SK-N-SH treated with all-trans-retinoic acid at 6 μM for 48 hours (cell line): ENCODE data around the gene ADAMTS17.

ENCODE experiments used
- ATAC-seq: fragments of 200-7000 bp; cut with Tn5 transposase; 3 replicates; pipeline ENCODE4 v1.9.1; 2020; ENCODE audit warnings: mild to moderate bottlenecking, moderate library complexity
- ARNTL ChIP-seq: fragments of 450-650 bp; formaldehyde crosslinking; IDR thresholded peaks from 2 replicates; pipeline ENCODE4 v1.5.0; 2020; ENCODE audit warnings: low read depth, mild to moderate bottlenecking, moderate library complexity, borderline replicate concordance
- BACH2 ChIP-seq: fragments of 250-450 bp; sonication (Bioruptor Pico); IDR thresholded peaks from 2 replicates; pipeline ENCODE4 v1.9.0; 2021; ENCODE audit warnings: mild to moderate bottlenecking, borderline replicate concordance
- CSDC2 ChIP-seq: fragments of 250-450 bp; sonication (Bioruptor Pico); IDR thresholded peaks from 2 replicates; pipeline ENCODE4 v1.5.0; 2020; ENCODE audit warnings: mild to moderate bottlenecking, moderate library complexity
- ESRRG ChIP-seq: fragments of 250-450 bp; sonication (Bioruptor Pico); IDR thresholded peaks from 2 replicates; pipeline ENCODE4 v1.6.1; 2021; ENCODE audit warnings: mild to moderate bottlenecking
- GLIS3 ChIP-seq: fragments of 250-450 bp; sonication (Bioruptor Pico); IDR thresholded peaks from 2 replicates; pipeline ENCODE4 v1.5.0; 2020; ENCODE audit warnings: mild to moderate bottlenecking, moderate library complexity
- ISL1 ChIP-seq: fragments of 250-450 bp; sonication (Bioruptor Pico); IDR thresholded peaks from 2 replicates; pipeline ENCODE4 v2.1.2; 2022; ENCODE audit warnings: mild to moderate bottlenecking, moderate library complexity
- PPARA ChIP-seq: fragments of 250-450 bp; sonication (Bioruptor Pico); IDR thresholded peaks from 2 replicates; pipeline ENCODE4 v1.5.0; 2020; ENCODE audit warnings: mild to moderate bottlenecking, borderline replicate concordance
- RARB ChIP-seq: fragments of 250-450 bp; sonication (Bioruptor Pico); IDR thresholded peaks from 2 replicates; pipeline ENCODE4 v1.8.0; 2021; ENCODE audit warnings: mild to moderate bottlenecking, moderate library complexity
- SNAI2 ChIP-seq: fragments of 250-450 bp; sonication (Bioruptor Pico); IDR thresholded peaks from 2 replicates; pipeline ENCODE4 v1.5.0; 2020; ENCODE audit warnings: mild to moderate bottlenecking, moderate library complexity
- TCF4 ChIP-seq: fragments of 250-450 bp; sonication (Bioruptor Pico); IDR thresholded peaks from 2 replicates; pipeline ENCODE4 v1.8.0; 2021; ENCODE audit warnings: mild to moderate bottlenecking, moderate library complexity, borderline replicate concordance
- TOX ChIP-seq: fragments of 250-450 bp; sonication (Bioruptor Pico); IDR thresholded peaks from 2 replicates; pipeline ENCODE4 v1.8.0; 2021; ENCODE audit warnings: mild to moderate bottlenecking, moderate library complexity, borderline replicate concordance
- ZC3H10 ChIP-seq: fragments of 250-450 bp; sonication (Bioruptor Pico); IDR thresholded peaks from 2 replicates; pipeline ENCODE4 v1.5.1; 2021; ENCODE audit warnings: mild to moderate bottlenecking, moderate library complexity
- ZFP3 ChIP-seq: fragments of 250-450 bp; sonication (Bioruptor Pico); IDR thresholded peaks from 2 replicates; pipeline ENCODE4 v1.5.0; 2020; ENCODE audit warnings: mild to moderate bottlenecking, moderate library complexity
- ZFP30 ChIP-seq: fragments of 450-650 bp; formaldehyde crosslinking; IDR thresholded peaks from 2 replicates; pipeline ENCODE4 v1.5.0; 2022; ENCODE audit warnings: mild to moderate bottlenecking, moderate library complexity
- ZNF565 ChIP-seq: fragments of 450-650 bp; formaldehyde crosslinking; conservative IDR thresholded peaks from 2 replicates; pipeline ENCODE4 v1.5.0; 2020; ENCODE audit warnings: low read depth, mild to moderate bottlenecking, moderate library complexity
- ZNF70 ChIP-seq: fragments of 450-650 bp; formaldehyde crosslinking; IDR thresholded peaks from 2 replicates; pipeline ENCODE4 v1.5.0; 2020; ENCODE audit warnings: mild to moderate bottlenecking, moderate library complexity
- ZNF8 ChIP-seq: fragments of 450-650 bp; formaldehyde crosslinking; IDR thresholded peaks from 2 replicates; pipeline ENCODE4 v1.5.0; 2020; ENCODE audit warnings: mild to moderate bottlenecking, moderate library complexity
- TF ChIP-seq, protein P1 (sequence below): fragments of 250-450 bp; sonication (Bioruptor Pico); IDR thresholded peaks from 2 replicates; pipeline ENCODE4 v1.5.1; 2020; ENCODE audit warnings: low read depth, mild to moderate bottlenecking, moderate library complexity
- TF ChIP-seq, protein P2 (sequence below): fragments of 250-450 bp; sonication (Bioruptor Pico); IDR thresholded peaks from 2 replicates; pipeline ENCODE4 v1.8.0; 2020; ENCODE audit warnings: mild to moderate bottlenecking, moderate library complexity, borderline replicate concordance
- TF ChIP-seq, protein P3 (sequence below): fragments of 250-450 bp; sonication (Bioruptor Pico); IDR thresholded peaks from 2 replicates; pipeline ENCODE4 v1.5.1; 2021; ENCODE audit warnings: mild to moderate bottlenecking, moderate library complexity
- TF ChIP-seq, protein P4 (sequence below): fragments of 250-450 bp; sonication (Bioruptor Pico); IDR thresholded peaks from 2 replicates; pipeline ENCODE4 v1.5.0; 2020; ENCODE audit warnings: mild to moderate bottlenecking, moderate library complexity
- TF ChIP-seq, protein P5 (sequence below): fragments of 250-450 bp; sonication (Bioruptor Pico); IDR thresholded peaks from 2 replicates; pipeline ENCODE4 v1.8.0; 2021; ENCODE audit warnings: low read depth, mild to moderate bottlenecking, moderate library complexity, borderline replicate concordance

Gene ADAMTS17

DNA sequence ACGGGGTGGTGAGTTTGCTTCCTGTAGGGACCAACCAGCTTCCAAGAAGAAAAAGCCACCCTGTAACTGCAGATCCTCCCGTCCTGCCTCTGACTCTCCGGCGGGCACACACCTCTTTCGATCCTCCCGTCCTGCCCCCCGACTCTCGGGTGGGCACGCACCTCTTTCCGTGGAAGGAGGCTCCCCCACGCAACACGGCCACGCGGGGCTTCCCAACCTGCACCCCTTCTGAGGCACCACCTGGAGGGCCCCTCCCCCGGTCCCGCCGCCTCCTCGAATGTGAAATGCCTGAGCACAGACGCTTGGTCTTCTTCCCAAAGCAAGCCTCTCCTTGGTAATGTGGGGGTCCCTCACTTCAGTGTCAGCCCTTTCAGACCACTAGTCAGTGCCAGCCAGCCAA, 7.3 kb downstream of the ADAMTS17 start:
- TF ChIP-seq TOX (CRISPR knock-in tag) (no peak), TCF4 (CRISPR knock-in tag) (no peak), ZNF70 (CRISPR knock-in tag) (no peak), ZFP30 (no peak), RARB (CRISPR knock-in tag) (no peak), ARNTL (CRISPR knock-in tag) (no peak), SNAI2 (no peak)
- TF ChIP-seq, protein P1, sequence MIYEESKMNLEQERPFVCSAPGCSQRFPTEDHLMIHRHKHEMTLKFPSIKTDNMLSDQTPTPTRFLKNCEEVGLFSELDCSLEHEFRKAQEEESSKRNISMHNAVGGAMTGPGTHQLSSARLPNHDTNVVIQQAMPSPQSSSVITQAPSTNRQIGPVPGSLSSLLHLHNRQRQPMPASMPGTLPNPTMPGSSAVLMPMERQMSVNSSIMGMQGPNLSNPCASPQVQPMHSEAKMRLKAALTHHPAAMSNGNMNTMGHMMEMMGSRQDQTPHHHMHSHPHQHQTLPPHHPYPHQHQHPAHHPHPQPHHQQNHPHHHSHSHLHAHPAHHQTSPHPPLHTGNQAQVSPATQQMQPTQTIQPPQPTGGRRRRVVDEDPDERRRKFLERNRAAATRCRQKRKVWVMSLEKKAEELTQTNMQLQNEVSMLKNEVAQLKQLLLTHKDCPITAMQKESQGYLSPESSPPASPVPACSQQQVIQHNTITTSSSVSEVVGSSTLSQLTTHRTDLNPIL (CRISPR knock-in tag), result no peak
- ATAC-seq, result no peak

DNA sequence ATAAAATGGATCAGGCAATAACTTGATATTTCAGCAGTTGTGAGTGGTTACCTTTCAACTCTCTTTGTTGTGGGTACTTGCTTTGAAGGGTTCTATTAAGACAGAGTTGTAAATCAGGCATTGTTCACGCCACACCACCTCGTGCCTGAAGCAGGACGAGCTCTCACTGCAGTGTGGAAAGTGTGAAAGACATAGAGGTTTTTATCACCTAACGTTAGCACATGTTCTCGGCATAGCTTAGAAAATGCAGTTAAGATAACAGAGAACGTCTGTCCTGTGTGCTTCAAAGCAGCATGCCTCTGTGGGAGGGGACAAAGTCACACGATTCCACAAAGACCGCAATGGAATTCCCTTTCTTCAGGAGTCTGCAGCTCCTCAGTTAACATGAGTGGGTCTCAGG, 7.8 kb downstream of the ADAMTS17 start:
- no peak for ATAC-seq
- TF ChIP-seq, protein P2, sequence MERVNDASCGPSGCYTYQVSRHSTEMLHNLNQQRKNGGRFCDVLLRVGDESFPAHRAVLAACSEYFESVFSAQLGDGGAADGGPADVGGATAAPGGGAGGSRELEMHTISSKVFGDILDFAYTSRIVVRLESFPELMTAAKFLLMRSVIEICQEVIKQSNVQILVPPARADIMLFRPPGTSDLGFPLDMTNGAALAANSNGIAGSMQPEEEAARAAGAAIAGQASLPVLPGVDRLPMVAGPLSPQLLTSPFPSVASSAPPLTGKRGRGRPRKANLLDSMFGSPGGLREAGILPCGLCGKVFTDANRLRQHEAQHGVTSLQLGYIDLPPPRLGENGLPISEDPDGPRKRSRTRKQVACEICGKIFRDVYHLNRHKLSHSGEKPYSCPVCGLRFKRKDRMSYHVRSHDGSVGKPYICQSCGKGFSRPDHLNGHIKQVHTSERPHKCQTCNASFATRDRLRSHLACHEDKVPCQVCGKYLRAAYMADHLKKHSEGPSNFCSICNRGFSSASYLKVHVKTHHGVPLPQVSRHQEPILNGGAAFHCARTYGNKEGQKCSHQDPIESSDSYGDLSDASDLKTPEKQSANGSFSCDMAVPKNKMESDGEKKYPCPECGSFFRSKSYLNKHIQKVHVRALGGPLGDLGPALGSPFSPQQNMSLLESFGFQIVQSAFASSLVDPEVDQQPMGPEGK (CRISPR knock-in tag), result no peak
- no peak for TF ChIP-seq BACH2 (CRISPR knock-in tag)
- no peak for TF ChIP-seq SNAI2
- no peak for TF ChIP-seq CSDC2 (CRISPR knock-in tag)
- TF ChIP-seq, protein P3, sequence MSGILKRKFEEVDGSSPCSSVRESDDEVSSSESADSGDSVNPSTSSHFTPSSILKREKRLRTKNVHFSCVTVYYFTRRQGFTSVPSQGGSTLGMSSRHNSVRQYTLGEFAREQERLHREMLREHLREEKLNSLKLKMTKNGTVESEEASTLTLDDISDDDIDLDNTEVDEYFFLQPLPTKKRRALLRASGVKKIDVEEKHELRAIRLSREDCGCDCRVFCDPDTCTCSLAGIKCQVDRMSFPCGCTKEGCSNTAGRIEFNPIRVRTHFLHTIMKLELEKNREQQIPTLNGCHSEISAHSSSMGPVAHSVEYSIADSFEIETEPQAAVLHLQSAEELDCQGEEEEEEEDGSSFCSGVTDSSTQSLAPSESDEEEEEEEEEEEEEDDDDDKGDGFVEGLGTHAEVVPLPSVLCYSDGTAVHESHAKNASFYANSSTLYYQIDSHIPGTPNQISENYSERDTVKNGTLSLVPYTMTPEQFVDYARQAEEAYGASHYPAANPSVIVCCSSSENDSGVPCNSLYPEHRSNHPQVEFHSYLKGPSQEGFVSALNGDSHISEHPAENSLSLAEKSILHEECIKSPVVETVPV, result no peak
- no peak for TF ChIP-seq ZFP30
- TF ChIP-seq, protein P4, sequence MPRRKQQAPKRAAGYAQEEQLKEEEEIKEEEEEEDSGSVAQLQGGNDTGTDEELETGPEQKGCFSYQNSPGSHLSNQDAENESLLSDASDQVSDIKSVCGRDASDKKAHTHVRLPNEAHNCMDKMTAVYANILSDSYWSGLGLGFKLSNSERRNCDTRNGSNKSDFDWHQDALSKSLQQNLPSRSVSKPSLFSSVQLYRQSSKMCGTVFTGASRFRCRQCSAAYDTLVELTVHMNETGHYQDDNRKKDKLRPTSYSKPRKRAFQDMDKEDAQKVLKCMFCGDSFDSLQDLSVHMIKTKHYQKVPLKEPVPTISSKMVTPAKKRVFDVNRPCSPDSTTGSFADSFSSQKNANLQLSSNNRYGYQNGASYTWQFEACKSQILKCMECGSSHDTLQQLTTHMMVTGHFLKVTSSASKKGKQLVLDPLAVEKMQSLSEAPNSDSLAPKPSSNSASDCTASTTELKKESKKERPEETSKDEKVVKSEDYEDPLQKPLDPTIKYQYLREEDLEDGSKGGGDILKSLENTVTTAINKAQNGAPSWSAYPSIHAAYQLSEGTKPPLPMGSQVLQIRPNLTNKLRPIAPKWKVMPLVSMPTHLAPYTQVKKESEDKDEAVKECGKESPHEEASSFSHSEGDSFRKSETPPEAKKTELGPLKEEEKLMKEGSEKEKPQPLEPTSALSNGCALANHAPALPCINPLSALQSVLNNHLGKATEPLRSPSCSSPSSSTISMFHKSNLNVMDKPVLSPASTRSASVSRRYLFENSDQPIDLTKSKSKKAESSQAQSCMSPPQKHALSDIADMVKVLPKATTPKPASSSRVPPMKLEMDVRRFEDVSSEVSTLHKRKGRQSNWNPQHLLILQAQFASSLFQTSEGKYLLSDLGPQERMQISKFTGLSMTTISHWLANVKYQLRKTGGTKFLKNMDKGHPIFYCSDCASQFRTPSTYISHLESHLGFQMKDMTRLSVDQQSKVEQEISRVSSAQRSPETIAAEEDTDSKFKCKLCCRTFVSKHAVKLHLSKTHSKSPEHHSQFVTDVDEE, result no peak
- no peak for TF ChIP-seq GLIS3
- no peak for TF ChIP-seq ISL1
- TF ChIP-seq, protein P1 (CRISPR knock-in tag), result no peak
- TF ChIP-seq TCF4 (CRISPR knock-in tag), result no peak
- TF ChIP-seq RARB (CRISPR knock-in tag), result no peak
- TF ChIP-seq ZC3H10 (CRISPR knock-in tag), result no peak
- TF ChIP-seq, protein P5, sequence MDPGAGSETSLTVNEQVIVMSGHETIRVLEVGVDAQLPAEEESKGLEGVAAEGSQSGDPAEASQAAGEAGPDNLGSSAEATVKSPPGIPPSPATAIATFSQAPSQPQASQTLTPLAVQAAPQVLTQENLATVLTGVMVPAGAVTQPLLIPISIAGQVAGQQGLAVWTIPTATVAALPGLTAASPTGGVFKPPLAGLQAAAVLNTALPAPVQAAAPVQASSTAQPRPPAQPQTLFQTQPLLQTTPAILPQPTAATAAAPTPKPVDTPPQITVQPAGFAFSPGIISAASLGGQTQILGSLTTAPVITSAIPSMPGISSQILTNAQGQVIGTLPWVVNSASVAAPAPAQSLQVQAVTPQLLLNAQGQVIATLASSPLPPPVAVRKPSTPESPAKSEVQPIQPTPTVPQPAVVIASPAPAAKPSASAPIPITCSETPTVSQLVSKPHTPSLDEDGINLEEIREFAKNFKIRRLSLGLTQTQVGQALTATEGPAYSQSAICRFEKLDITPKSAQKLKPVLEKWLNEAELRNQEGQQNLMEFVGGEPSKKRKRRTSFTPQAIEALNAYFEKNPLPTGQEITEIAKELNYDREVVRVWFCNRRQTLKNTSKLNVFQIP, result no peak
- no peak for TF ChIP-seq ZNF565 (CRISPR knock-in tag)
- TF ChIP-seq ESRRG (CRISPR knock-in tag), result no peak
- no peak for TF ChIP-seq ARNTL (CRISPR knock-in tag)
- no peak for TF ChIP-seq PPARA
- no peak for TF ChIP-seq TOX (CRISPR knock-in tag)
- no peak for TF ChIP-seq ZNF8 (CRISPR knock-in tag)

DNA sequence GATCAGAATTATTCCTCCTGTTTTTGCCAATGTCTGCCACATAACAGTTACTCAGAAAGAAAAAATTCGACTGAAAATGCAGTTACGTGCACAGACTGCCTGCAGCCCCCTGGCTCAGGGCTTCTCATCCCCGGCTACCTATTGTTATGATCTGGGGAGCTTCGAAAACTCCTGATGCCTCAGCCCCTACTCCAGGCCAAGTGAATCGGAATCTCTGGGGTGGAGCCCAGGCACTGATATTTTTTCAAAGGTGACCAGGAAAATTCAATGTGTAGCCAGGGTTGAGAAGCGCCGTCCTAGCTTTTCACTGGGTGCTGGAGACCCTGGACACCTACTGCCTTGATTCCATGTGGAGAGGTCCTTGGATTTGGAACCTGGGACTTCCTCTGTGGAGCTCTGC, 8.5 kb downstream of the ADAMTS17 start:
- no peak for TF ChIP-seq ISL1
- no peak for TF ChIP-seq ZC3H10 (CRISPR knock-in tag)
- no peak for TF ChIP-seq ZNF70 (CRISPR knock-in tag)
- no peak for TF ChIP-seq TCF4 (CRISPR knock-in tag)
- TF ChIP-seq, protein P4, result no peak
- TF ChIP-seq, protein P2 (CRISPR knock-in tag), result no peak
- TF ChIP-seq CSDC2 (CRISPR knock-in tag), result no peak
- no peak for TF ChIP-seq RARB (CRISPR knock-in tag)
- TF ChIP-seq ZFP3 (CRISPR knock-in tag), result no peak
- TF ChIP-seq, all 23 proteins: peak for 0
- ATAC-seq, result no peak
